Measurements from ENCODE around the gene CDC20.

DNA sequence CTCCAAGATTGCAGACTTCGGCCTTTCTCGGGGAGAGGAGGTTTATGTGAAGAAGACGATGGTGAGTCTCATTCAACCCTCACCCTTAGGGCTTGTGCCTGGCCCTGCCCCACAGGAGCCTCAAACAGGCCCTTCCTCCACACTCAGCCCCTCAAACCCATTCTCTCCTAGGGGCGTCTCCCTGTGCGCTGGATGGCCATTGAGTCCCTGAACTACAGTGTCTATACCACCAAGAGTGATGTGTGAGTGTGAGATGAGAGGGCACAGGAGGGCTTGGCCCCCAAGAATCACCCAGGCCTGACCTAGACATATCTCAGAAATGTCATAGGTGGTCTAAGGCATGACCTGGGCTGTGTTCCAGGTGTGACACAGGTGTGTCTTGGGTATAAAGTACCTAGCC is 39.5 kb upstream of the CDC20 start:
- TF ChIP-seq, protein P1, sequence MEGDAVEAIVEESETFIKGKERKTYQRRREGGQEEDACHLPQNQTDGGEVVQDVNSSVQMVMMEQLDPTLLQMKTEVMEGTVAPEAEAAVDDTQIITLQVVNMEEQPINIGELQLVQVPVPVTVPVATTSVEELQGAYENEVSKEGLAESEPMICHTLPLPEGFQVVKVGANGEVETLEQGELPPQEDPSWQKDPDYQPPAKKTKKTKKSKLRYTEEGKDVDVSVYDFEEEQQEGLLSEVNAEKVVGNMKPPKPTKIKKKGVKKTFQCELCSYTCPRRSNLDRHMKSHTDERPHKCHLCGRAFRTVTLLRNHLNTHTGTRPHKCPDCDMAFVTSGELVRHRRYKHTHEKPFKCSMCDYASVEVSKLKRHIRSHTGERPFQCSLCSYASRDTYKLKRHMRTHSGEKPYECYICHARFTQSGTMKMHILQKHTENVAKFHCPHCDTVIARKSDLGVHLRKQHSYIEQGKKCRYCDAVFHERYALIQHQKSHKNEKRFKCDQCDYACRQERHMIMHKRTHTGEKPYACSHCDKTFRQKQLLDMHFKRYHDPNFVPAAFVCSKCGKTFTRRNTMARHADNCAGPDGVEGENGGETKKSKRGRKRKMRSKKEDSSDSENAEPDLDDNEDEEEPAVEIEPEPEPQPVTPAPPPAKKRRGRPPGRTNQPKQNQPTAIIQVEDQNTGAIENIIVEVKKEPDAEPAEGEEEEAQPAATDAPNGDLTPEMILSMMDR (IDR thresholded peaks at IDR 0.05) = no peak
- TF ChIP-seq POLR2A (IDR thresholded peaks at IDR 0.05) = no peak

All from adrenal gland (tissue), 5 donors.